Activated CD8-positive, alpha-beta memory T cell treated with anti-CD3 and anti-CD28 coated beads, Interleukin-2, amount 50 U/mL, for 4 hours (primary cell): ENCODE measurements around the gene EPM2AIP1.
A peak's percentile ranks its signal among the peaks of the same experiment; 100 is the strongest.
"Not testable (repeated sequence)": the region's sequence is repeated elsewhere in the genome, so short reads cannot be mapped to it uniquely, and the experiment has no call there.

Experiments used
- DNase-seq: peaks from one replicate; pipeline ENCODE4 v3.0.0-alpha.2; 2020

EPM2AIP1 gene

GRCh38 chr3:36992806-36993325 lies at the start of gene EPM2AIP1:
Gene EPM2AIP1, minus strand, starts transcription at chr3:36993131. Its CDS starts 54 bp downstream, at chr3:36993077.
- no peak for DNase-seq

GRCh38 chr3:37042712-37043111 lies 49.8 kb upstream of the EPM2AIP1 start:
- not testable (repeated sequence) for DNase-seq

GRCh38 chr3:37041546-37042195 lies 48.7 kb upstream of the EPM2AIP1 start:
- DNase-seq = no peak

- no peak for DNase-seq
Measured at GRCh38 chr3:37040231-37040630, 47.3 kb upstream of the EPM2AIP1 start.

GRCh38 chr3:37039161-37039846 lies 46.4 kb upstream of the EPM2AIP1 start:
- no peak for DNase-seq

- no peak for DNase-seq
Measured at GRCh38 chr3:37037352-37037751, 44.4 kb upstream of the EPM2AIP1 start.

- DNase-seq = no peak
Measured at GRCh38 chr3:37032961-37033360, 40.0 kb upstream of the EPM2AIP1 start.

GRCh38 chr3:37031096-37031682 lies 38.3 kb upstream of the EPM2AIP1 start:
- no peak for DNase-seq

GRCh38 chr3:37030588-37030987 lies 37.7 kb upstream of the EPM2AIP1 start:
- DNase-seq = no peak

GRCh38 chr3:37029516-37030163 lies 36.7 kb upstream of the EPM2AIP1 start:
- no peak for DNase-seq

- DNase-seq = no peak
Measured at GRCh38 chr3:37029111-37029510, 36.2 kb upstream of the EPM2AIP1 start.

GRCh38 chr3:37028329-37028728 lies 35.4 kb upstream of the EPM2AIP1 start:
- DNase-seq = no peak

GRCh38 chr3:37026851-37027250 lies 33.9 kb upstream of the EPM2AIP1 start:
- no peak for DNase-seq

- DNase-seq = no peak
Measured at GRCh38 chr3:37025561-37026335, 32.8 kb upstream of the EPM2AIP1 start.

- no peak for DNase-seq
Measured at GRCh38 chr3:37024820-37025405, 32.0 kb upstream of the EPM2AIP1 start.

- no peak for DNase-seq
Measured at GRCh38 chr3:37024092-37024491, 31.2 kb upstream of the EPM2AIP1 start.

- DNase-seq = no peak
Measured at GRCh38 chr3:37017683-37018082, 24.8 kb upstream of the EPM2AIP1 start.

GRCh38 chr3:37016903-37017302 lies 24.0 kb upstream of the EPM2AIP1 start:
- DNase-seq = no peak

- no peak for DNase-seq
Measured at GRCh38 chr3:37015642-37016041, 22.7 kb upstream of the EPM2AIP1 start.

- no peak for DNase-seq
Measured at GRCh38 chr3:37014620-37015019, 21.7 kb upstream of the EPM2AIP1 start.

GRCh38 chr3:36993326-36994283 lies 674 bp upstream of the EPM2AIP1 start, which contains the start of gene MLH1:
Gene MLH1, plus strand, starts transcription at chr3:36993518. Its CDS starts 30 bp downstream, at chr3:36993548.
- DNase-seq = peak; percentile 97
